ENCODE data around the gene CD80. TPM values are rescaled to one million over a fixed set of nuclear protein-coding genes. Genes with fewer than 3 reads are reported as not detected.

The CD80 gene
- total RNA-seq, 1 donor: not detected

- H3K4me3 ChIP-seq (ENCODE audit: low read depth, low read length): no peak overlapping the region
- DNase-seq (ENCODE audit: low read depth): no peak
- TF ChIP-seq CTCF (IDR thresholded peaks at IDR 0.05; ENCODE audit: insufficient read depth, low read depth, low read length): no peak
These were observed 25.8 kb upstream of the CD80 start for GRCh38 chr3:119585208-119585607.

GRCh38 chr3:119582178-119582577 lies 22.8 kb upstream of the CD80 start:
- no peak for DNase-seq (ENCODE audit: low read depth)
- no peak overlapping the region for H3K4me3 ChIP-seq (ENCODE audit: low read depth, low read length)
- TF ChIP-seq CTCF (IDR thresholded peaks at IDR 0.05; ENCODE audit: insufficient read depth, low read depth, low read length): no peak

GRCh38 chr3:119580067-119580760 lies 20.8 kb upstream of the CD80 start:
- no peak for TF ChIP-seq CTCF (IDR thresholded peaks at IDR 0.05; ENCODE audit: insufficient read depth, low read depth, low read length)
- no peak for DNase-seq (ENCODE audit: low read depth)
- H3K4me3 ChIP-seq (ENCODE audit: low read depth, low read length): peak overlapping the region; percentile 62

DNA sequence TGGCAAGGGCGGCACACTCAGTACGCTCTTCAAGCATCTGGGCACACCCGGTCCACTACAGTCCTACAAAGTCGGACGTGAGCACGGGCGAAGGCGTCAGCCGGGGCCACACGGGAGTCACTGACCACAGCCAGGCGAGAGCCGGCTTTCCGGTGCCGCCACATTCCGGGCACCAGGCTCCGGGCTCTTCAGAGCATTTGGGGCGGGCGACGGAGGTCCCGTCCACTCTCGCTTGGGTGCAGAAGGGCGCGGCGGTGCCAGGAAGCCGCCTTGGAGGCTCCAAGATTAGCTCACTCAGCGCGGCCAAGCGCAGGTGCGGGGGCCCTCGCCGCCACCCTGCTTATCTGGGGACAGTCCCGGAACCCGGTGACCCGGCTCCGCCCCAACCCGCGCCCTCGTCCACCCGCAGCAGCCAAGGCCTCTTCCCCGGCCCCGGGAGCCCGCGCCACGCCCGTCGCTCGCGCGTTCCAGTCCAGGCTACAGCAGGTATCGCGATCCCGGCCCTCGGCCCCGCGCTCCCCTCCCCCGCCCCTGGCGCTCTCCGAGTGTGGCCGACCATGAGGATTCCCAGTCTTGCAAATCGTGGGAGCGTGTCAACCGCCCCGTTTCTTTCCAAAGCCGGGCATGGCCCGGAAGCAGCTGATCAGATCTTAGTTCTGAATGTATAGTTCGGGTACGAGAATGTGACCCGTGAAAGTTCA lies 20.1 kb upstream of the CD80 start, which contains the start of gene ADPRH:
ADPRH (plus strand) TSS at position 127 of the 701 bp plus-strand sequence. CDS start 2,678 bp downstream, outside the sequence.
- TF ChIP-seq CTCF (IDR thresholded peaks at IDR 0.05; ENCODE audit: insufficient read depth, low read depth, low read length): no peak
- peak within 1 kb of the TSS; percentile 62 for H3K4me3 ChIP-seq (ENCODE audit: low read depth, low read length)
- DNase-seq (ENCODE audit: low read depth): peak; percentile 58

DNA sequence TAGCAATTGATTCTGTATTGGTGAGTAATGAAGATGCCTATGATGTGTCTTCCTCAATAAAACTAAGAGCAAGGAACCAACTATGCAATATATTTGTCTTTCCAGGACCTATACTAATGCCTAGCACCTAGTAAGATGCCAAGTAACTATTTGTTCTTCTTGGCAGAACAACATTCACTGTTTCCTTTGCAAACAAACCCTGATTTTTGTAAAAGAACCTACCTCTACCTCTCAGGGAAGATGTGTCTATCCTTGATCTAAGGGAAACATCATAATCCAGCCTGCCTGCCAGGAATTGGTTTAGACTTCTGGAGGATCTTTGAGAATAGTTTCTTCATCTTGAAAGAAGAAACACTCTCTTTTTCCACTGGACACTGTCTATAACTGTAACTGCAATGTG lies 16.1 kb upstream of the CD80 start:
- TF ChIP-seq CTCF (IDR thresholded peaks at IDR 0.05; ENCODE audit: insufficient read depth, low read depth, low read length): no peak
- DNase-seq (ENCODE audit: low read depth): no peak
- H3K4me3 ChIP-seq (ENCODE audit: low read depth, low read length): no peak overlapping the region

DNA sequence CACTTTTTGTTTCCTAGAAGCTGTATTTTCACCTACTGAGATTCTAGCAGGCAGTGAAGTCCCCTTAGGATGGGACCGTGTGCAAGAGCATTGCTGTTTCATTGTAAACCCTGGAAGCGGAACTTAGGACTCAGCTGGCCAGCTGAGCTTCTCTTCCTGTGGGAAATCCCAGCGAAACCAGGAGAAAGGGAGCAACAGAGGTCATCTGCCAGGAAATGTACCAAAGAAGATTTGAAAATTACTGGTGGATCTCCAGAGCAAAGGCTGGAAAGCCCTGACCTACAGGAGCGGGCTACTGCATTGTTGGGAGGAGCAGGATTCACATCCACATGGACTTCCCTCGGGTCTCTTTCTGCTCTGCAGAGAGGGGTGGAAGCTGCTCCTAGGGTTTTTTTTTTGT lies 12.3 kb upstream of the CD80 start:
- no peak for TF ChIP-seq CTCF (IDR thresholded peaks at IDR 0.05; ENCODE audit: insufficient read depth, low read depth, low read length)
- no peak for DNase-seq (ENCODE audit: low read depth)
- H3K4me3 ChIP-seq (ENCODE audit: low read depth, low read length): no peak overlapping the region
